Colonic mucosa (tissue), 4 donors: Measurements from ENCODE around the gene ADAMTS2. TPM values are rescaled to one million over a fixed set of nuclear protein-coding genes. Genes with fewer than 3 reads are reported as not detected.

ENCODE experiments used
- DNase-seq: peaks from one replicate; pipeline ENCODE4 v3.0.0-alpha.2; 2020
- H3K27ac ChIP-seq: fragments of 200-600 bp; one replicate; pipeline ENCODE4 v1.8.0; 2021
- H3K27me3 ChIP-seq: fragments of 200-600 bp; one replicate; pipeline ENCODE4 v1.8.0; 2021
- H3K36me3 ChIP-seq: fragments of 200-600 bp; one replicate; pipeline ENCODE4 v1.8.0; 2021
- H3K4me1 ChIP-seq: fragments of 200-600 bp; one replicate; pipeline ENCODE4 v1.8.0; 2021; ENCODE audit warnings: mild to moderate bottlenecking
- H3K4me3 ChIP-seq: fragments of 200-600 bp; one replicate; pipeline ENCODE4 v1.8.0; 2021
- H3K9ac ChIP-seq, 2 donors: one replicate each; pipeline ENCODE4 v1.7.0; 2013; ENCODE audit warnings: control low read depth in 2 of 2, low read depth in 2 of 2, low read length in 2 of 2
- H3K9me3 ChIP-seq: fragments of 200-600 bp; one replicate; pipeline ENCODE4 v1.8.0; 2021
- CTCF ChIP-seq: fragments of 200-600 bp; IDR thresholded peaks from one replicate; pipeline ENCODE4 v1.8.0; 2022; ENCODE audit warnings: antibody characterized with exemption, mild to moderate bottlenecking
- intact Hi-C: fragments of 100-400 bp; cut with DNase I; formaldehyde crosslinking; loops from one replicate; pipeline ENCODE4 v1.14.1; 2022
- total RNA-seq, 2 donors: library from RNA; stranded (reverse); fragmentation: NEBNext Ultra II Directional in 1 of 2; extraction: Animal tissue kit (Norgen Biotek cat#: 25700) in 1 of 2; gene quantifications; one replicate each; pipeline ENCODE4 v1.2.1, GENCODE V29; 2021
- donor health status: healthy.
- donor health status: DM: no; HTN: no; CAD: no.
- donor health status: DM: no; HTN: no; CAD: no.

The ADAMTS2 gene
- total RNA-seq, 2 donors from 2014 or later: 2.9 to 4.0 TPM

DNA sequence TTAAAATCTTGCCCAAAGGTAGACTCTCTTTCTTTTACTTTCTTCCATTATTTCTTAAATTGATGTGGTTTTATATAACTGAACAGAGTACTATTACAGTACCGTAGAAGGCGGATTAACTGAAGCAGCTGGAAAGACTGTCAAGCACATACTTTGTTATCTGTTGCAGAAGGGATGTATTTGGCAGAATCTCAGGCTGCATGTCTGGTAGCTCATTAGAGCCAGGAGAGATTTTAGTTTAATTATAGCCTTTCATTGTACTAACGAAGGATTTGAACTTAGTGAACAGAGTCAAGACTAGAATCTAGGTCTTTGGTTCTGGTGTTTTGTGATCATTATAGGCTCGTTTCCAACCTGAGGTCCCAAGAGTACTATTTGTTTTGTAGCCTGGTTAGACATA, 264.5 kb downstream of the ADAMTS2 start:
- no peak for TF ChIP-seq CTCF
- Histone ChIP-seq H3K36me3 (no peaks in the 10 kb centered on the region), H3K27me3 (no peaks in the 10 kb centered on the region), H3K9ac (no peak overlapping the region), H3K9me3 (peaks cover 12% of the 10 kb centered on the region), H3K27ac (no peak overlapping the region), H3K4me1 (no peaks in the 10 kb centered on the region), H3K4me3 (no peak overlapping the region)
- intact Hi-C loops: no loop called here
- DNase-seq: no peak

DNA sequence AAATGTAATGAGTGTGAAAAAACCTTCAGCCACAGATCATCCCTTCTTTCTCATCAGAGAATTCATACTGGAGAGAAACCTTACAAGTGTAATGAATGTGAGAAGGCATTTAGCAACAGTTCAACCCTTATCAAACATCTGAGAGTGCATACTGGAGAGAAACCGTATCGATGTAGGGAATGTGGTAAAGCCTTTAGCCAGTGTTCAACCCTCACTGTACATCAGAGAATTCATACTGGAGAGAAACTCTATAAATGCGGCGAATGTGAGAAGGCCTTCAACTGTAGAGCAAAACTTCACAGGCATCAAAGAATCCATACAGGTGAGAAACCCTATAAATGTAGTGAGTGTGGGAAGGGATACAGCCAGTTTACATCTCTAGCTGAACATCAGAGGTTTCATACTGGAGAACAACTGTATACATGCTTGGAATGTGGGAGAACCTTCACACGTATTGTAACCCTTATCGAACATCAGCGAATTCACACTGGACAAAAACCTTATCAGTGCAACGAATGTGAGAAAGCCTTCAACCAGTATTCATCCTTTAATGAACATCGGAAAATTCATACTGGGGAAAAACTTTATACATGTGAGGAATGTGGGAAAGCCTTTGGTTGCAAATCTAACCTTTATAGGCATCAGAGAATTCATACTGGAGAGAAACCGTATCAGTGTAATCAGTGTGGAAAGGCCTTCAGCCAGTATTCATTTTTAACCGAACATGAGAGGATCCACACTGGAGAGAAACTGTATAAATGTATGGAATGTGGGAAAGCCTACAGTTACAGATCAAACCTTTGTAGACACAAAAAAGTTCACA, 265.9 kb downstream of the ADAMTS2 start:
- Histone ChIP-seq H3K36me3 (no peaks in the 10 kb centered on the region), H3K9me3 (peaks cover 7% of the 10 kb centered on the region), H3K4me3 (no peak overlapping the region), H3K4me1 (no peaks in the 10 kb centered on the region), H3K27ac (no peak overlapping the region), H3K27me3 (no peaks in the 10 kb centered on the region), H3K9ac (no peak overlapping the region)
- DNase-seq: no peak
- intact Hi-C loops: no loop called here
- TF ChIP-seq CTCF: no peak

- no peaks in the 10 kb centered on the region for H3K9me3 ChIP-seq
- no peaks in the 10 kb centered on the region for H3K4me1 ChIP-seq
- TF ChIP-seq CTCF: no peak
- DNase-seq: no peak
- no peaks in the 10 kb centered on the region for H3K36me3 ChIP-seq
- H3K4me3 ChIP-seq: no peak overlapping the region
- no peaks in the 10 kb centered on the region for H3K27me3 ChIP-seq
- intact Hi-C loops: no loop called here
- no peak overlapping the region for H3K9ac ChIP-seq
- no peak overlapping the region for H3K27ac ChIP-seq
These were observed 279.6 kb downstream of the ADAMTS2 start for GRCh38 chr5:179065703-179066102.

- Histone ChIP-seq H3K27me3 (no peaks in the 10 kb centered on the region), H3K36me3 (no peaks in the 10 kb centered on the region), H3K27ac (no peak overlapping the region), H3K9me3 (no peaks in the 10 kb centered on the region), H3K4me1 (no peaks in the 10 kb centered on the region), H3K4me3 (peak overlapping the region; percentile 67), H3K9ac (peak overlapping the region in 1 of 2 donors; percentile 40)
- no peak for TF ChIP-seq CTCF
- DNase-seq: no peak
- intact Hi-C loops: loop anchor here (2.0 to 5.0 kb wide), 2 partner anchors 38 to 329 kb away; partner anchors contain the start of genes ZNF354A and ZNF879
These were observed 284.2 kb downstream of the ADAMTS2 start for GRCh38 chr5:179061025-179061424.

Other genes with a start within 250 kb of the ADAMTS2 start
- gene RUFY1, start 205.1 kb upstream of the ADAMTS2 start, total RNA-seq: 10 to 100 TPM; 37.1 to 44.0 TPM